GM19395 (cell line): ENCODE data around the gene FOXL2NB.

Experiments used
- ATAC-seq: cut with Tn5 transposase; IDR thresholded peaks from one replicate; pipeline ENCODE4 v1.9.1; 2021; ENCODE audit warnings: mild to moderate bottlenecking, moderate library complexity; ENCODE audit not compliant: unreplicated experiment

The FOXL2NB gene

DNA sequence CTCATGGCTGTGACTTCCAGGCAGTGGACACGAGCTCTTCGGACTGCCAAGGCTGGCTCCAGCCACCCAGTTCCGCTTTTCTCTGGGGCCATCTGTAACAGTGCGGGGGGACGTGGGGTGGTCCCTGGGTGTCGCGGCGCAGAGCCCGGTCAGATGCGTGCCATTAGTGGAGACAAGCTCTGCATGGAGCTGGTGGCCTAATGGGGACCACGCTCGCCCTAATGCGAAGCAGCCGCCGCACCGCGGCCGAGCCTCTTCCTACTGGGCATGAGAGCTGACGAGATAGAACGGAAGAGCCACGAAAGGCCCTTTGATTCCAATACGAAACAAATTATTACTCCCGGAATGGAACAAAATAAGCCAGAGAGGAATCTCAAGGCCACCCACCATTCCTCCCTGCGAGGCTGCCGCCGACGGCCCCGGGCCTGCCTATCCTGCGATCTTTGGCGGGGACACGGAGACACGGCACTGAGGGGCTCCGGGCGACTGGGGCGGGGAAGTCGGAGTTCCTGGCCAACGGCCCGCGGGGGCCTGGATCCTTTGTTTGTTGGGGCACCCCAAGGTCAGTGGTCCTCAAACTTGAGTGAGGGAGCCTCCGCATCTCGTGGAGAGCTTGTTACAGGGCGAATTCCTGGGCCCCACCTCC lies 18.2 kb upstream of the FOXL2NB start:
- ATAC-seq = no peak

DNA sequence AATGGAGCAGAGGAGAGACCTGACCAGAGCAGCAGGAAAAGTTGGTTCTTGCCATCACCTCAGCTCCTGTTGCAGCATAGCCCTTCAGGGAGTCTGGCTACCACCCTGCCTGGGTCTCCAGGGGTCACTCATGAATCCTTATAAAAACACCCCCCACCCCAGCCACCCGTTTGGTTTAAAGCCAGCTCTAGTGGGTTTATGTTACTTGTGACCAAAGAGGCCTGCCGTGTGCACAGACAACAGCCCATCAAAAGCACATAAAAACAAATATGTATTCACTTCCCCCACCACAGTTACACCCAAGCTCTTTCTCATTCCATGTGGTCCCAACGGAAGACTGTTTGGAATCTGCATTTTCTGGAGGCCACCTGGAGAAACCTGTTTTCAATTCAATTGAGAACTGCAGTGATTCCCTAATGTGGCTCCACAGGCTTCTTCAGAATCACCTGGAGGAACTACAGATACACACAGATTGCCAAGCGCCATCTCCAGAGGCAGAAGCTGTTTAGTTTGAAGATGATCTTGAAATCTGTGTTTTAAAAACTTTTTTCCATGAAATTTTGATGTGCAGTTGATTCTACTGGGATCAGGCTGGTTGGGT lies 13.8 kb upstream of the FOXL2NB start:
- ATAC-seq = no peak

DNA sequence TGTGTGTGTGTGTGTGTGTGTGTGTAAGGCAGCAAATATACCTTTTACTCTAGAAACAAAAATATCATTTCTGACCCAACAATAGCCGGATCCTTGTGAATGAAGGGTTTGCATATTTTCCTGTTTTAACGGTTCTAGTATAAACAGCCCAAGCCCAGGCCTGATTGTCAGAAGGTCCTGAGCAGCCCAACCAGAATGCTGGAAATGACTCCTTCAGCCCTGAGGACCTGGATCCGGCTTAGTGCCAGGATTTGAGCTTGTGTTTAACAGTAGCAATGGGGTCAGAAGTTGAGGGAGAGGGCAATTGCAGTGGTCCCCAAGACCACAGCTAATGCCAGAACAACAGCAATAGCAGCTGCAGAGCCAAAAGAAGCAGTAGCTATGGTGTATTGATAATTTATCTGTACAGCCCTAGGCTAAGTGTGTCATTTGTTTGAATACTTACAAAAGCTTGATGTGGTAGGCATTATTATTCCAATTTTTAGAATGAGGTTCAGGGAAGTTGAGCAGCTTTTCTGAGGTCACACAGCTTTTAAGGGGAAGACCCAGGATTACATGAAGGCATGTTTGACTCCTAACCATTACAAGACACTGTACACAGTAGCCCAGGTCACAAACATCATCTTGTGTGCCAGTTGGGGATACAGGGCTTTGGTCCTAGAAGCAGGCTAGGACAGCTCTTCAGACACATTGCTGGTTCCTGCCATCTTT lies 12.9 kb upstream of the FOXL2NB start:
- ATAC-seq = no peak

DNA sequence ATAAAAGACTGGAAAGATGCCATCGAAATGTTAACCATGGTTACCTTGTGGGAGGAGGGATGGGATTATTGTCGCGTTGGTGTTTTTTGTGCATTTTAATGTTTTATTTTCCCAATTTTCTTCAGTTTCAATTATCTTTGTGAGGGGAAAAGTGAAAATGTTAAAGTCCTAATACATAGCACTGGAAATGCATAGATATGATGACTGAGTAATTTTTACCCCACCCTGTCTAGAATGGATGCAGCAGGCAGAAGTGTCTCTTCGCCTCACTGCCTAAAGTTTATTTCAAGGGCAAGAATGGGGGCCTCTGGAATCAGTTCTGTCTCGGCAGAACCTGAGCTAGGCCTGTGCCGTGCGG lies 11.5 kb upstream of the FOXL2NB start:
- ATAC-seq = no peak

- ATAC-seq = peak; percentile 75
These were observed 10.9 kb upstream of the FOXL2NB start for GRCh38 chr3:138935863-138936740.

DNA sequence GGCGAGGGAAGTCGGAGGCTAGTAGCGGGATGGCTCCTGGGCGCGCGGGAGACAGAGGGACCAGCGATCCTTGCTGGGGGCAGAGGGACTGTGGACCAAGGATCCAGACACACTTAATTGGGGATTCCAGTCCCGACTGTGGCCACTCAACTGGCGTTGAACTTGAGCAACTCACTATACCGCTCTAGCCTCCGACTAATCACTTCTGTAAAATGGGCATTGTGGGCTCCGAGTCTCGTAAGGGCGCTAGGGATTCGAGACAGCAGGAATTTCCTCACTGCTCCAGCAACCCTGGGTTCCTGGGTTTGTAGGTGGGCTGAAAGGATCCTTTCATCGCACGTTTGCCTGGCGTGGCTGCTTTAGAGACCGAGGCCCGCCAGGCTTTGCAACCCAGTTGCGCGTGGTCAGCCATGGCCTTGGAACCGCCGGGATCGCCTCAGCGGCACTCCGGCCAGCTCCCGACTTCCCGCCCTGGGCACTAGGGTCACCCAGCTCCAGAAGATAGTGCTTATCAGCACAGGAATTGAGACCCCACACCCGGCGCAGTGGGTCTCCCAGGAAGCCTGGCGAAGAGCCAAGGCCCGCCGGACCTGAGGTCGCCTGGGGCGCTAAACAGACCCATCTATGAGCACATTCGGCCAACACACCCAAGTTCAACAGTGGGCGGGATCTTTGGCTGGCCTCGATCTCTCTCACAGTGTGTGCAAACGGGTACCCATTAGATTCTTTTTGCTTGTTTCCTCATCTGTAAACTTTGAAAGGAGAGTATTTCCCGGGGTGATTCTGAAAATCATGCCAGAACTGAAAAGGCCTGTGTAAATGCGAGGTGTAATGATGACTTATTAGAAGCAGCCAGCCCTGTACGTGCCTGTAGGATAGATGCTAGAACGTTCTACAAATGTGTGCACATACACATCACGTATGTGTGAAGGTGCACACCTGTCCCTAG lies 10.0 kb upstream of the FOXL2NB start:
- no peak for ATAC-seq

DNA sequence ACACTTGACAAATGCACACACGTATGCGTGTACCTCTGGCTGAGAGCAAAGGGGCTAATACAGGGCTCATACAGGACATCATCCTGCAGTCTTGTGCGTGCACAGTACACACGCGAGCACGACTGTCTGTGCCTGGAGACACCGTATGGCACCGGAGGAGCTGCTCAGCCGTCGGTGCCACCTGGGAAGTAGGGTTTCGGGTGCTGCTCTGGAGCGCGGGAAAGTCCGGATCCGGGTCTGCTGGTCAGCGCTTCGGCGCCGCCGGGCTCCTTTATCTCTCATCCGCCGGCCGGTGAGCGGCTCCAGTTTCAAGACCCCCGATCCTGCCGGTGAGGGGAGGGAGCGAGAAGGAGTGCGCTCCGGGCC lies 9.3 kb upstream of the FOXL2NB start:
- ATAC-seq = no peak

DNA sequence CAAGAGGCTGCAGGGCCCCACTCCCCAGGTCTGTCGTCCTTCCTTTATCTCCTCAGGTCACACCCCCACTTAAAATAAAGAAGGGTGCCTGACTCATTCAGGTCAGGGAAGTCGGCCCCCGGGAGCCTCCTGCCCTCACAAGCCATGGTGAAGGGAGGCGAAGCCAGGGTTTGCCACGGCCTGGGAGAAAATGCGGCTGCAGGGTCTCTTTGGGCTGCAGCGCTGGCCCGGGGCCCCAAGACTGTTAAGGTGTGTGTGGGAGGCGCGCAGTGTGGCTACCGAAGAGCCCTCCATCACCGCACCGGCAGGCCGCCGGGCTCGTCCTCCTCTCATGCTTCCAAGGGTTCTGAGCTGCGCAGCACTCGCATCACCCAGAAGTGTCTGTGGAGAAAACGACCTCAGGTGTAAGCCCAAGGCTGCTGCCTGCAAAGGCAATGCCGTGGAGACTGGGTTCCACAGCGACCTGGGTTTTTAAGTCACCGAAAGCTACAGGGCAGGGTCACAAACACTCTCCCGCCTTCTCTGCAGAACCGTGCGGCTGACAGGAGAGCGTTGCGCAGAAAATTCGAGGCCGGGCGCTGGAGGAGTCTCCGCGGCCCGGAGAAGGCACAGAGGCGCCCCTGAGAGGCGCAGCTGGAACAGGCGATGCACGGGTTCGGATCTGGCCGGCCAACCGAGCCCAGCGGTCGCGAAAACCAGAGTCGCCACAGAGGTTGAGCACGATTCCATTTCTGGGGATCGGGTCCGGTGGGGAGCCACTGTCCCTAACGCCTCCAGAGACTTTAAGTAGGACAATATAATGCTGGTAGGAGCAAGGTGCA lies 8.8 kb upstream of the FOXL2NB start:
- ATAC-seq = no peak

- no peak for ATAC-seq
These were observed 8.0 kb upstream of the FOXL2NB start for GRCh38 chr3:138938877-138939560.

- ATAC-seq = no peak
These were observed 7.3 kb upstream of the FOXL2NB start for GRCh38 chr3:138939561-138940241.

- no peak for ATAC-seq
These were observed 6.6 kb upstream of the FOXL2NB start for GRCh38 chr3:138940446-138940845.

GRCh38 chr3:138941259-138941885 lies 5.6 kb upstream of the FOXL2NB start:
- ATAC-seq = no peak

DNA sequence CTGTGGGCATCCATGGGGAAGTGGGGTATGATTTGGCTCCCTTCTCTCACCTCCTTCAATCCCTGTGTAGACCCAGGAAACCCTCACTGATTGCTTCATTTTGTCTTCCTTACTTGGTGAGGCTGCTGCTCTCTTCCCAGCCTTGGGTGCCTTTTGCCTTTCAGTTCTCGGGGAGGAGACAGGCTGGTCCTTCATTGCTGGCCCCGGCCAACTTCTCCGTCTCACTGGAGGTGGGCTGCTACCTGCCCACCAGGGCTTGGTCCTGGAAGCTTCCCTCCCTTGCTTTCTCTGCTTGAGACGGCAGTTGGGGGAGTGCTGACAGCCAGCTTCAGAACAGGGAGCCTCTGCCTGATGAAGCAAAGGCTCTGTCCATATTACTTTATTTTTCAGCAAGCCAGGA lies 4.7 kb upstream of the FOXL2NB start:
- no peak for ATAC-seq

DNA sequence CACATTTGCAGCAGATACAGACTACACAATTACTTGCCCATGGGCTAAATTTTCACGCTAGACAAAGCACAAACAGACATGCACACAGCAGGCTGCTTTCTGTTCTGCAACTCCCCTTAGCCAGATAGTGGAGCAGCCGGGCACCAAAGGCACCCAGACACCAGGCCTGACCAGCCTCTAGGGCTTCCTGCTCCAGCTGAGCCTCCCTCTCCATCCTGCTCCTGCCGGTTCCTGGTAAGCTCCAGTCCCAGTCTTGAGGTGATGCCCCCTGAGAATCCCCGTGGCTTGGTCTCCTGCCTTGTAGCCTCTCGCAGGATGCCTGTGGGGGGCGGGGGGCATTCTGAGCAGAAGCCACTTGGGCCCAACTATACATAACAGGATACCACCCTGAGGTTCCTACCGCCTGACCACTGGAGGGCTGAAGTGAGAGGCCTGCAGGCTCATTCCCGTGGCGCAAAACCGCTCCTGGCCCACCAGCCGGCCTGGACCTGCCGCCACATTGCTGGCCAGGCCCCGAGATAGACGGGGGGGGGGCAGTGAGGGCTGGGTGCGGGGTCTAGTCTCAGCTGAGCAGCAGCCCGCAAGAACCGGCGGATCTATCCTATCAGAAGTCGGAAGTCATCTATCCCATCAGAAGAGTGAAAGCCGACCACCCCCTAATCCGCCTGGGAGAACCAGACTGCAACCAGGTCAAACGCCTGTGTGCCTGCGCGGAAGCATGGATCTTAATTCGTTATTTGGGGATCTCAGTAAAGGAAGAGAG lies 4.0 kb upstream of the FOXL2NB start:
- no peak for ATAC-seq

DNA sequence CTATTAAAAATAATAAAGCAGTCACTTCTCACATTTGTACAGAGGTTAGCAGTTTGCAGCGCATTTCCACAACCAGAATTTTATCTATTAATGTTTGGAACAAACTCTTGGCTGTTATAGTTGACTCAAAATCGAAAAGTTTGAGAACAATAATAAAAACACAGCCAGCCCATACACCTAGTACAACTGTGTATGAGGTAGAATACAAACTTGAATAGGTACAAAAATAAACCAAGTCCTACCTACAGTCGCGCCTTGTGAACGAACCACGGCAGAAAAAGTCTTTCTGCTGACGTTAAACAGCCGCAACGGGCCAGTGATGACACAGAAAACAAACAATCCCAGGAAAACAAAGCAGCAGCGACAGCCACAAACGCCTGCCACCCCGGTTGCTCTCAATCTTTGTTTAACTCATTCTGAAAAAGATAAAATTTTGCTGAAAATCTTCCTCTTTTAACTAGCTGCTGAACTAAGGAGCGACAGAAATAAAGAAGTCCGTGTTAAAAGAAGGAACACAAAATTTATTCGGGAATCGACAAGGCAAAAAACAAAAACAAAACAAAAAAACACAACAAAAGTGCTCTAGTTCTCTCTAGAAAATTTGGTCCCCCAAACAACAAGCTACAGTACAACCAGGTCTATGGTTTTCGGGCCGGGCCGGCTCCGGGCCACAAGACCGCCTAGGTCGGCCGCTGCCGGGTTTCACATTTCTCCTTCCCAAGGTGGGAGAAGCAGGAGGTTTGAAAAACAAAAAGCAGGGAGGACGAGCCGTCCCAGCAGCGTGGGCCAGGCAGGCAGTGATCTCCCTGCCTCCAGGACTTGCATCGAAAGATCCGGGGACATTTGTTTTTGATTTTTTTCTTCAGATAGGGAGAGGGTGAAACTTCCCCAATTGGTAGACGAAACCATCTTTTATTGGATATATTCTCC lies 3.0 kb upstream of the FOXL2NB start:
- no peak for ATAC-seq

DNA sequence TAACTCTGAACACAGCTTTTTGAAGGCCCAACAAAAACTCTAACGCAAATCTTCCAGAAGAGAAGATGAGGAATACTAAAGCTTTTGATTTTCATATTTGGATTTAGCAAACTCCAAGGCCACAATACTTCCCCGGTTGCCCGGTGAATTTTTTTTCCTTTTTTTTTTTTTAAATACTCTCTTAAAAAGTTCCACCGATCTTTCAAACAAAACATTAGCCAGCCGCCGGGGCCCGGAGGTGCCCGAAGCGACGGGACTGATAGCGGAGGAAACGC lies 2.4 kb upstream of the FOXL2NB start:
- no peak for ATAC-seq
